Aorta (tissue), 5 donors: Measurements from ENCODE around the gene UHRF2. TPM values are rescaled to one million over a fixed set of nuclear protein-coding genes. Genes with fewer than 3 reads are reported as not detected.
"Not testable (repeated sequence)": the region's sequence is repeated elsewhere in the genome, so short reads cannot be mapped to it uniquely, and the experiment has no call there.

Source experiments
- ATAC-seq: fragments of 200-7000 bp; cut with Tn5 transposase; one replicate; pipeline ENCODE4 v1.9.1; 2022; ENCODE audit warnings: moderate library complexity; ENCODE audit not compliant: low FRiP score
- DNase-seq, 2 donors: peaks; one replicate each; pipeline ENCODE4 v3.0.0-alpha.2; 2020
- H3K27ac ChIP-seq, 2 donors: one replicate each; pipeline ENCODE4 v1.5.1; 2013; ENCODE audit warnings: low read length in 2 of 2, mild to moderate bottlenecking in 2 of 2, moderate library complexity in 2 of 2, control low read depth in 1 of 2, inconsistent platforms in 1 of 2, low read depth in 1 of 2
- H3K27me3 ChIP-seq, 2 donors: one replicate each; pipeline ENCODE4 v1.6.1; 2013; ENCODE audit warnings: control low read depth in 1 of 2, low read length in 1 of 2, mild to moderate bottlenecking in 1 of 2, moderate library complexity in 1 of 2; ENCODE audit not compliant: insufficient read depth in 2 of 2, control insufficient read depth in 1 of 2
- H3K36me3 ChIP-seq, 2 donors: one replicate each; pipeline ENCODE4 v1.6.1; 2013; ENCODE audit warnings: control low read depth in 1 of 2, low read length in 1 of 2, mild to moderate bottlenecking in 1 of 2; ENCODE audit not compliant: insufficient read depth in 2 of 2, control insufficient read depth in 1 of 2
- H3K4me1 ChIP-seq, 2 donors: one replicate each; pipeline ENCODE4 v1.6.1; 2013; ENCODE audit warnings: low read length in 2 of 2, control low read depth in 1 of 2, mild to moderate bottlenecking in 1 of 2, moderate library complexity in 1 of 2; ENCODE audit not compliant: insufficient read depth in 2 of 2, control insufficient read depth in 1 of 2
- H3K4me3 ChIP-seq, 2 donors: one replicate each; pipeline ENCODE4 v1.5.1; 2013; ENCODE audit warnings: low read length in 2 of 2, control low read depth in 1 of 2, mild to moderate bottlenecking in 1 of 2
- H3K9me3 ChIP-seq: one replicate; pipeline ENCODE4 v1.6.1; 2013; ENCODE audit warnings: mild to moderate bottlenecking, low read length; ENCODE audit not compliant: control insufficient read depth
- WGBS, 2 donors: extraction: QIAGEN DNeasy Blood & Tissue Kit; methylation state at CpG; one replicate each; pipeline ENCODE4 v1.1.7; 2013; 5-methylcytosine and 5-hydroxymethylcytosine counted together
- intact Hi-C, 2 donors: fragments of 100-400 bp; cut with DNase I; formaldehyde crosslinking; loops; one replicate each; pipeline versions ENCODE4 v1.14.2 to v1.15.0; 2022
- polyA plus RNA-seq, 2 donors: library from polyadenylated mRNA; stranded (reverse); fragments of 200-250 nt; gene quantifications; one replicate each; pipeline ENCODE4 v1.2.3, GENCODE V29; 2013
- total RNA-seq, 2 donors: library from RNA; stranded (reverse); fragmentation: NEBNext Ultra II Directional; extraction: Animal tissue kit (Norgen Biotek cat#: 25700); gene quantifications; one replicate each; pipeline ENCODE4 v1.2.1, GENCODE V29; 2021
- donor health status: healthy with polysubstance abuse.
- donor health status: Bipolar disorder and iron deficiency.
- donor health status: DM: no; HTN: no; CAD: no.
- donor health status: DM: no; HTN: no; CAD: no.
- donor health status: DM: yes; HTN: yes; CAD: no.

Gene UHRF2
- total and polyA plus RNA-seq, 4 donors = 13.0 to 60.3 (median 32.0) TPM

DNA sequence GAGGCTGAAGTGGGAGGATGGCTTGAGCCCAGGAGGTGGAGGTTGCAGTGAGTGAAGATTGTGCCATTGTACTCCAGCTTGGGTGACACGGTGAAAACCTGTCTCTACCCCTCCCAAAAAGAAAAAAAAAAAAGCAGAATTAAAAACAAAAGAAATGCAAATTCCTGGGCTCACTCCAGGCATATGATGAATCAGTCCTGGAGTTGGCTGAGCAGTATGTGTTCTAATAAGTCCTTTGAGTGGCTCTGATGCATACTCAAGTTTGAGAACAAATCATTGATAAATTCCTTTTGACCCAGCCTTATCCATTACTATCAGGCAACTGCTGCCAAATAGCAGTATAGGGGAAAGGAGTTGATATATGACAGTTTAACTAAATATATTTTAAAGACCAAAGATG is 28.3 kb downstream of the UHRF2 start:
- DNase-seq (no peak), ATAC-seq (no peak)
- H3K4me1 ChIP-seq = no peaks in the 10 kb centered on the region
- H3K36me3 ChIP-seq = no peaks in the 10 kb centered on the region
- H3K27ac ChIP-seq = no peak overlapping the region
- WGBS, 2 donors = 6 to 17% methylated on average over 1 of the region's 1 CpG
- no peak overlapping the region for H3K4me3 ChIP-seq
- intact Hi-C loops = no loop called here
- no peaks in the 10 kb centered on the region for H3K9me3 ChIP-seq
- no peaks in the 10 kb centered on the region for H3K27me3 ChIP-seq

DNA sequence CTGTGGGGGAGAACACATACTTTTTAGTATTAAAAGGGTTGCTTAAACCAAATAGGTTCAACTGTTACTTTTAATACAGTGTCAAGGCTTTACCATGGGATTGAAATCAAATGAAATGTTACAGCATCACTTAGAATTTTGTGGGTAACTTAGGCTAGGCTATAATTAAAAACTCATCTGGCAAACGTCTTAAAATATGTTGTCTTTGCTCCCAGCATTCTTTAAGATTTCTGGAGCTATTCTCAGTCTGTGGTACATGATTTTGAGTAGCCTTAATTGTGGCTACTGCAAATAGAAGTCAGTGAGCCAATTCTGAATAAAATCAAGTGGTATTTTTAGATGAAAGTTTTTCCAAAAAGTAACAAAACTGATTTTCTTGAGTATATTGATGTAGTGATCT is 30.7 kb downstream of the UHRF2 start:
- Histone ChIP-seq H3K9me3 (no peaks in the 10 kb centered on the region), H3K27ac (no peak overlapping the region), H3K36me3 (no peaks in the 10 kb centered on the region), H3K27me3 (no peaks in the 10 kb centered on the region), H3K4me1 (peaks cover 0 to 3% of the 10 kb centered on the region in 2 donors), H3K4me3 (no peak overlapping the region)
- intact Hi-C loops = no loop called here
- WGBS, 2 donors = 3 to 5% methylated on average over 1 of the region's 1 CpG
- ATAC-seq = no peak
- no peak for DNase-seq

DNA sequence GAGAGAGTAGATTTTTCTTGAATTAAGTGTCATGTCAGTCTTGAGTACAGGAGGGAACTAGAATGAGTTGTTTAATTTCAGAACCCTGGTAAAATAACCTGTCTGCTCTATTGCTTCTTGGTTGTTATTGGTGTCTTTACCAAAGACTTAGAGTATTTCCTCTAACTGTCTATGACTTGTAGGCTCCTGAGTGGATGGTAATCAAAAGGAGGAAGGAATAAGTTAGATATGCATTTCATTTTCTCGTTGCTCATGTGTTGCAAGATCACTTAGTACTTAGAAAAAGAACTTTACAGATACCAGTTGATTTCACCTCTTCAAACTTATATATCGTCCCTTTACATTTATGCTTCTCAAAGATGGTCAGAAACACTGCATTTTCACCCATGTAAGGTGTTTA is 31.1 kb downstream of the UHRF2 start:
- intact Hi-C loops = no loop called here
- Histone ChIP-seq H3K36me3 (no peaks in the 10 kb centered on the region), H3K9me3 (no peaks in the 10 kb centered on the region), H3K4me1 (peaks cover 3 to 7% of the 10 kb centered on the region in 2 donors), H3K4me3 (no peak overlapping the region), H3K27ac (no peak overlapping the region), H3K27me3 (no peaks in the 10 kb centered on the region)
- DNase-seq (no peak), ATAC-seq (no peak)
- 71 to 75% methylated on average over 2 of the region's 2 CpGs for WGBS, 2 donors

DNA sequence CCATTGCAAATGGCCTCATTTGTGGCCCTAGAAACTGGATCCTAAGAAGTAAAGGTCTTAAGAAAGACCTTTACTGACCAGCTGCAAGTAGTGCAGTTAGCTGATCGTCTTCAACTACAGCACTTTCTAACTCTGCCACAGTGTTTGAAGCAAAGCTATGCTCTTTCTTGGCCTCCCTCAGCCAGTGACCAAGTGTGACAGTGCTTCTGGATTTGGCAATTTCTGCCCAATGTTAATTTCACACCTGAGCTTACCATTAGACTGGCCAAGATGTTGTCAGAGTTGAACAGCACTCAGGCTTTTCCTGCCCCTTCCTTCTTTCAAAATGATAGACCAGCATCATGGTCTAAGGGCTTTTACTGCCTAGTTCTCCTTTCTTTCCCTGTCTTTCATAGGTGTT is 36.1 kb downstream of the UHRF2 start:
- no peak overlapping the region for H3K27ac ChIP-seq
- DNase-seq (no peak), ATAC-seq (no peak)
- intact Hi-C loops = no loop called here
- H3K9me3 ChIP-seq = no peaks in the 10 kb centered on the region
- H3K4me1 ChIP-seq = peaks cover 4 to 12% of the 10 kb centered on the region in 2 donors
- 71 to 79% methylated on average over 1 of the region's 1 CpG for WGBS, 2 donors
- no peak overlapping the region for H3K4me3 ChIP-seq
- H3K36me3 ChIP-seq = no peaks in the 10 kb centered on the region
- H3K27me3 ChIP-seq = no peaks in the 10 kb centered on the region

DNA sequence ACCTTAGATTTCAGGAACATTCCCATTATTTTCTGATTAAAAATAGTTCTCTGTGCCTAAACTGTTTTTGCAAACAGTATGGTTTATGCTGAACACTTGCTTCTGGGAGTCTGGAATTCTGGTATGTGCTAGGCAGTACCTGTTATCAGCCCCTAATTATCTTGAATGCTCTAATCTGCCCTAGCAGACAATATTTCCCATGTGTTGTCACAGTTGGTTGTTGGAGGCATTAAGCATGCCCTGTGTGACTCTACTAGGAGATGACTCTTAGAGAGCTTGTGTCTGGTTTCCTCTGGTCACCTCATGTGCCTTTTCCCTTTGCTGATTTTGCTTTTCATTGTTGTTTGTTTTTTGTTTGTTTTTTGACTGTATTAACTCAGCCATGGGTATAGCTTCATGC is 36.6 kb downstream of the UHRF2 start:
- Histone ChIP-seq H3K9me3 (no peaks in the 10 kb centered on the region), H3K4me1 (peaks cover 4 to 12% of the 10 kb centered on the region in 2 donors), H3K27ac (no peak overlapping the region), H3K27me3 (no peaks in the 10 kb centered on the region), H3K4me3 (no peak overlapping the region), H3K36me3 (no peaks in the 10 kb centered on the region)
- intact Hi-C loops = no loop called here
- no peak for DNase-seq
- ATAC-seq = no peak

DNA sequence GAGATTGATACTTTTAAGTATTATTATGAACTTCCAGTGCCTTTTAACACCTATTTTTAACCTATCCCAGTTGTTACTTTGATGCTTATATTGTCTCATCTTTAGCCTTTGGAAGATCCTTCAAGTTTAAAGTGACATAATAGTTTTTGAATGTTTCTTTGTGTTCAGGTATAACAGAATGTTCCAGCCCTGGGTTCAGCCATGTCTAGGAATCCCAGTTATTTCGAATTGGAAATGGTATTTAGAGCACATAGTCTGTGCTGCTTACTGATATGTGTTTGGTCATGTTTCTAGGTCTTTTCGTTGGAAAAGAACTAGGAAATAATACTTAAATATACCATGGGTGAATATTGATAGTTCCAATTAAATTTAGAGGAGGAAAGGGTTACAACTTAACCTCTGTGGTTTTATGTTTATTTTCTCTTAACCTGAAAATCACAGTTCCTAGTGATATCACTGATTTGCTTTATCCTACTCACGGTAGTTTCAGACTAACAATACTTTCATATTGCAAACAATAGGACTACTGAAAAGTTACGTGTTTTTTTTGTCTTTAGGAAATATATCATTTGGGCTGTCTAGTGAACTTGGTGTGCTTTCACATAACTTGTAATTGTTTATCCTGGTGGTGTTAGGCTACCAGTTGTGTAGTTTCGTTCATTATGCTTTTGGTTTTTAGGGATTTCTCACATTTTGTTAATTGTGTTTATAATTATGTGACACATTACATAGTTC is 37.8 kb downstream of the UHRF2 start:
- Histone ChIP-seq H3K9me3 (no peaks in the 10 kb centered on the region), H3K4me3 (no peak overlapping the region), H3K4me1 (peaks cover 4 to 12% of the 10 kb centered on the region in 2 donors), H3K36me3 (no peaks in the 10 kb centered on the region), H3K27me3 (no peaks in the 10 kb centered on the region), H3K27ac (no peak overlapping the region)
- 84 to 87% methylated on average over 5 of the region's 5 CpGs for WGBS, 2 donors
- DNase-seq = no peak
- intact Hi-C loops = no loop called here
- no peak for ATAC-seq

DNA sequence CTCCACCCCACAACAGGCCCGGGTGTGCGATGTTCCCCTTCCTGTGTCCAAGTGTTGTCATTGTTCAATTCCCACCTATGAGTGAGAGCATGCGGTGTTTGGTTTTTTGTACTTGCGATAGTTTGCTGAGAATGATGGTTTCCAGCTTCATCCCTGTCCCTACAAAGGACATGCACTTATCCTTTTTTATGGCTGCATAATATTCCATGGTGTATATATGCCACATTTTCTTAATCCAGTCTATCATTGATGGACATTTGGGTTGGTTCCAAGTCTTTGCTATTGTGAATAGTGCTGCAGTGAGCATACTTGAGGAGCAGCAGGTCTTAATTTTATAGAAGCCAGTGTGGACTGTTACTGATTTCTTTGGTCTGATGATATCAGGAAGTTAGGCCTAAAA is 42.3 kb downstream of the UHRF2 start:
- H3K4me1 ChIP-seq, intact Hi-C loops, H3K27me3 ChIP-seq, H3K36me3 ChIP-seq, H3K4me3 ChIP-seq, ATAC-seq, DNase-seq, H3K9me3 ChIP-seq, H3K27ac ChIP-seq: not testable (repeated sequence)
- WGBS, 2 donors = 98 to 100% methylated on average over 4 of the region's 4 CpGs

DNA sequence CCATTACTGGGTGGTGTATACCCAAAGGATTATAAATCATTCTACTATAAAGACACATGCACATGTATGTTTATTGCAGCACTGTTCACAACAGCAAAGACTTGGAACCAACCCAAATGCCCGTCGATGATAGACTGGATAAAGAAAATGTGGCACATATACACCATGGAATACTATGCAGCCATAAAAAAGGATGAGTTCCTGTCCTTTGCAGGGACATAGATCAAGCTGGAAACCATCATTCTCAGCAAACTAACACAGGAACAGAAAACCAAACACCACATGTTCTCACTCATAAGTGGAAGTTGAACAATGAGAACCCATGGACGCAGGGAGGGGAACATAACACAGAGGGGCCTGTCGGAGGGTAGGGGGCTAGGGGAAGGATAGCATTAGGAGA is 45.7 kb downstream of the UHRF2 start:
- H3K4me1 ChIP-seq, intact Hi-C loops, ATAC-seq, H3K27ac ChIP-seq, H3K27me3 ChIP-seq, DNase-seq, H3K4me3 ChIP-seq, H3K36me3 ChIP-seq, H3K9me3 ChIP-seq: not testable (repeated sequence)
- WGBS, 2 donors = 97 to 98% methylated on average over 2 to 4 of the region's 4 CpGs

DNA sequence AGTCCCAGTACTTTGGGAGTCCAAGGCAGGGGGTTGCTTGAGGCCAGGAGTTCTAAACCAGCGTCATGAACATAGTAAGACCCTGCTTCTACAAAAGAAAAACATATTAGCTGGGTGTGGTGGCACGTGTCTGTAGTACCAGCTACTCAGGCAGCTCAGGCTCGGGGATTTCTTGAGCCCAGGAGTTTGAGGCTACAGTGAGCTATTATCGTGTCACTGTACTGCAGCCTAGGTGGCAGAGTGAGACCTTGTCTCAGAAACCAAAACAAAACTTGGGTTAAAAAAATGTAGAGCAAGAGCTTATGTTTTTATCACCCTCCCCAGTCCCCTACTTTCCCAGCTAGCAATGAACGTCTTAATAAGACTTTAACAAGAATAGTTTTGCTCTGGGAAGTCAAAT is 46.7 kb downstream of the UHRF2 start:
- Histone ChIP-seq H3K27ac (no peak overlapping the region), H3K4me3 (no peak overlapping the region), H3K4me1 (no peaks in the 10 kb centered on the region), H3K9me3 (no peaks in the 10 kb centered on the region), H3K36me3 (no peaks in the 10 kb centered on the region), H3K27me3 (no peaks in the 10 kb centered on the region)
- 81 to 83% methylated on average over 5 of the region's 5 CpGs for WGBS, 2 donors
- intact Hi-C loops = no loop called here
- ATAC-seq (no peak), DNase-seq (no peak)
